ENCODE data around the gene SEMA4D.

The SEMA4D gene

GRCh38 chr9:89449261-89449671 is 48.6 kb downstream of the SEMA4D start:
- H3K9me3 ChIP-seq (ENCODE audit: insufficient read depth, low read length, severe bottlenecking) = no peaks in the 10 kb centered on the region
- H3K4me1 ChIP-seq (ENCODE audit: insufficient read depth, low read length) = no peaks in the 10 kb centered on the region; the same call in 1 of the 2 replicates
- H3K27me3 ChIP-seq (ENCODE audit: insufficient read depth, low read length, poor library complexity) = no peaks in the 10 kb centered on the region
- no peak overlapping the region for H2AFZ ChIP-seq (ENCODE audit: low read depth, low read length)
- DNase-seq (no peak), ATAC-seq (ENCODE audit: insufficient read depth, low read depth) (no peak)
- H3K79me2 ChIP-seq (ENCODE audit: insufficient read depth, low read length) = peaks cover 97% of the 10 kb centered on the region
- 0 out of 2 replicates have a peak overlapping the region, but pooled peaks have one; percentile 6 for H3K27ac ChIP-seq (ENCODE audit: low read length)
- H3K4me3 ChIP-seq (ENCODE audit: low read depth in 1 of 2, low read length in 2 of 2) = no peak overlapping the region
- no peak overlapping the region for H3K9ac ChIP-seq (ENCODE audit: low read depth, low read length)
- no peak overlapping the region for H3K4me2 ChIP-seq (ENCODE audit: insufficient read depth, low read length)
- peaks cover 87% of the 10 kb centered on the region for H4K20me1 ChIP-seq (ENCODE audit: insufficient read depth, low read length)
- peaks cover 81% of the 10 kb centered on the region for H3K36me3 ChIP-seq (ENCODE audit: insufficient read depth, low read length)
- TF ChIP-seq, protein P1, sequence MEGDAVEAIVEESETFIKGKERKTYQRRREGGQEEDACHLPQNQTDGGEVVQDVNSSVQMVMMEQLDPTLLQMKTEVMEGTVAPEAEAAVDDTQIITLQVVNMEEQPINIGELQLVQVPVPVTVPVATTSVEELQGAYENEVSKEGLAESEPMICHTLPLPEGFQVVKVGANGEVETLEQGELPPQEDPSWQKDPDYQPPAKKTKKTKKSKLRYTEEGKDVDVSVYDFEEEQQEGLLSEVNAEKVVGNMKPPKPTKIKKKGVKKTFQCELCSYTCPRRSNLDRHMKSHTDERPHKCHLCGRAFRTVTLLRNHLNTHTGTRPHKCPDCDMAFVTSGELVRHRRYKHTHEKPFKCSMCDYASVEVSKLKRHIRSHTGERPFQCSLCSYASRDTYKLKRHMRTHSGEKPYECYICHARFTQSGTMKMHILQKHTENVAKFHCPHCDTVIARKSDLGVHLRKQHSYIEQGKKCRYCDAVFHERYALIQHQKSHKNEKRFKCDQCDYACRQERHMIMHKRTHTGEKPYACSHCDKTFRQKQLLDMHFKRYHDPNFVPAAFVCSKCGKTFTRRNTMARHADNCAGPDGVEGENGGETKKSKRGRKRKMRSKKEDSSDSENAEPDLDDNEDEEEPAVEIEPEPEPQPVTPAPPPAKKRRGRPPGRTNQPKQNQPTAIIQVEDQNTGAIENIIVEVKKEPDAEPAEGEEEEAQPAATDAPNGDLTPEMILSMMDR (IDR thresholded peaks at IDR 0.05; ENCODE audit: borderline replicate concordance, extremely low read depth, low read length, poor library complexity, severe bottlenecking) = no peak

- H3K27ac ChIP-seq (ENCODE audit: low read length) = no peak overlapping the region
- peaks cover 88% of the 10 kb centered on the region for H4K20me1 ChIP-seq (ENCODE audit: insufficient read depth, low read length)
- H3K9me3 ChIP-seq (ENCODE audit: insufficient read depth, low read length, severe bottlenecking) = no peaks in the 10 kb centered on the region
- no peak overlapping the region for H2AFZ ChIP-seq (ENCODE audit: low read depth, low read length)
- H3K79me2 ChIP-seq (ENCODE audit: insufficient read depth, low read length) = peaks cover 97% of the 10 kb centered on the region
- peaks cover 81% of the 10 kb centered on the region for H3K36me3 ChIP-seq (ENCODE audit: insufficient read depth, low read length)
- TF ChIP-seq EZH2 (IDR thresholded peaks at IDR 0.05; ENCODE audit: borderline replicate concordance, low read depth, low read length, severe bottlenecking) = no peak
- TF ChIP-seq, protein P1 (IDR thresholded peaks at IDR 0.05; ENCODE audit: borderline replicate concordance, extremely low read depth, low read length, poor library complexity, severe bottlenecking) = no peak
- ATAC-seq (ENCODE audit: insufficient read depth, low read depth) (no peak), DNase-seq (no peak)
- H3K4me2 ChIP-seq (ENCODE audit: insufficient read depth, low read length) = no peak overlapping the region
- no peak overlapping the region for H3K4me3 ChIP-seq (ENCODE audit: low read depth in 1 of 2, low read length in 2 of 2)
- no peaks in the 10 kb centered on the region; the same call in 1 of the 2 replicates for H3K4me1 ChIP-seq (ENCODE audit: insufficient read depth, low read length)
- H3K27me3 ChIP-seq (ENCODE audit: insufficient read depth, low read length, poor library complexity) = no peaks in the 10 kb centered on the region
- H3K9ac ChIP-seq (ENCODE audit: low read depth, low read length) = no peak overlapping the region
These were observed 49.1 kb downstream of the SEMA4D start for GRCh38 chr9:89448821-89449220.

GRCh38 chr9:89448381-89448780 is 49.5 kb downstream of the SEMA4D start:
- H3K27ac ChIP-seq (ENCODE audit: low read length) = 0 out of 2 replicates have a peak overlapping the region, but pooled peaks have one; percentile 25
- no peaks in the 10 kb centered on the region for H3K9me3 ChIP-seq (ENCODE audit: insufficient read depth, low read length, severe bottlenecking)
- peaks cover 81% of the 10 kb centered on the region for H3K36me3 ChIP-seq (ENCODE audit: insufficient read depth, low read length)
- no peak for TF ChIP-seq EZH2 (IDR thresholded peaks at IDR 0.05; ENCODE audit: borderline replicate concordance, low read depth, low read length, severe bottlenecking)
- TF ChIP-seq, protein P1 (IDR thresholded peaks at IDR 0.05; ENCODE audit: borderline replicate concordance, extremely low read depth, low read length, poor library complexity, severe bottlenecking) = no peak
- no peak overlapping the region for H2AFZ ChIP-seq (ENCODE audit: low read depth, low read length)
- no peaks in the 10 kb centered on the region; the same call in 1 of the 2 replicates for H3K4me1 ChIP-seq (ENCODE audit: insufficient read depth, low read length)
- H3K9ac ChIP-seq (ENCODE audit: low read depth, low read length) = no peak overlapping the region
- DNase-seq (peak; percentile 43), ATAC-seq (ENCODE audit: insufficient read depth, low read depth) (peak; percentile 70)
- H4K20me1 ChIP-seq (ENCODE audit: insufficient read depth, low read length) = peaks cover 90% of the 10 kb centered on the region
- H3K27me3 ChIP-seq (ENCODE audit: insufficient read depth, low read length, poor library complexity) = no peaks in the 10 kb centered on the region
- no peak overlapping the region for H3K4me3 ChIP-seq (ENCODE audit: low read depth in 1 of 2, low read length in 2 of 2)
- H3K4me2 ChIP-seq (ENCODE audit: insufficient read depth, low read length) = no peak overlapping the region
- peaks cover 98% of the 10 kb centered on the region for H3K79me2 ChIP-seq (ENCODE audit: insufficient read depth, low read length)

DNA sequence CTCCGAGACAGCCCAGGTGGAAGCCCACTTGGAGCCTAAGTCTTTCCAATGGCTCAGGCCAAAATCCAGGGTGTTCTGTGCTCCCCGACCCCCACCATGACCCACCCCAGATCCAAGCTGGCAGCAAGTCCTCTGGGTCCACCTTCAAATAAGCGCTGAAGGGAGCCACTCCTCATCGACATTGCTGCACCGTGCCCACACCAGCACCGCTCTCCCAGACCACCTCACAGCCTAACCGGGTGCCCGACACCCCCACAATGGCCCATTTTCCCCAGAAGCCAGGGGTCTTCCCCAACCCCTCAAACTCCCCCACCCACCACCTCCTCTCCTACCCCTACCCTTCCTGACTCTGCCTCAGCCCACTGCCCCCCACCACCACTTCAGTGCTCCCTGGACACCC is 50.5 kb downstream of the SEMA4D start:
- Histone ChIP-seq H3K79me2 (ENCODE audit: insufficient read depth, low read length) (peaks cover 98% of the 10 kb centered on the region), H3K4me1 (ENCODE audit: insufficient read depth, low read length) (no peaks in the 10 kb centered on the region; the same call in 1 of the 2 replicates), H3K27me3 (ENCODE audit: insufficient read depth, low read length, poor library complexity) (no peaks in the 10 kb centered on the region), H3K27ac (ENCODE audit: low read length) (no peak overlapping the region), H3K4me3 (ENCODE audit: low read depth in 1 of 2, low read length in 2 of 2) (no peak overlapping the region), H2AFZ (ENCODE audit: low read depth, low read length) (no peak overlapping the region), H3K36me3 (ENCODE audit: insufficient read depth, low read length) (peaks cover 82% of the 10 kb centered on the region), H4K20me1 (ENCODE audit: insufficient read depth, low read length) (peaks cover 90% of the 10 kb centered on the region), H3K9ac (ENCODE audit: low read depth, low read length) (no peak overlapping the region), H3K4me2 (ENCODE audit: insufficient read depth, low read length) (no peak overlapping the region), H3K9me3 (ENCODE audit: insufficient read depth, low read length, severe bottlenecking) (no peaks in the 10 kb centered on the region)
- TF ChIP-seq EZH2 (IDR thresholded peaks at IDR 0.05; ENCODE audit: borderline replicate concordance, low read depth, low read length, severe bottlenecking) = no peak
- TF ChIP-seq, protein P1 (IDR thresholded peaks at IDR 0.05; ENCODE audit: borderline replicate concordance, extremely low read depth, low read length, poor library complexity, severe bottlenecking) = no peak
- no peak for ATAC-seq (ENCODE audit: insufficient read depth, low read depth)
- no peak for DNase-seq
